Sigmoid colon (tissue), 7 donors: ENCODE results near the gene REV3L. TPM values are rescaled to one million over a fixed set of nuclear protein-coding genes. Genes with fewer than 3 reads are reported as not detected.

ENCODE experiments used
- DNase-seq: peaks from one replicate; pipeline ENCODE4 v3.0.0-alpha.2; 2019
- H3K27ac ChIP-seq, 4 donors: fragments of 200-600 bp; sonication (generic); one replicate each; pipeline ENCODE4 v1.5.1; 2016 to 2019; ENCODE audit warnings: mild to moderate bottlenecking in 1 of 4
- H3K27me3 ChIP-seq, 3 donors: fragments of 200-600 bp; sonication (generic); one replicate each; pipeline ENCODE4 v1.5.1; 2019; ENCODE audit warnings: mild to moderate bottlenecking in 1 of 3
- H3K36me3 ChIP-seq, 4 donors: fragments of 200-600 bp; sonication (generic); one replicate each; pipeline ENCODE4 v1.5.1; 2016 to 2019
- H3K4me1 ChIP-seq, 4 donors: fragments of 200-600 bp; sonication (generic); one replicate each; pipeline ENCODE4 v1.5.1; 2017 to 2019
- H3K4me3 ChIP-seq, 4 donors: fragments of 200-600 bp; sonication (generic); one replicate each; pipeline ENCODE4 v1.5.1; 2017 to 2019; ENCODE audit warnings: mild to moderate bottlenecking in 2 of 4, moderate library complexity in 1 of 4
- H3K9me3 ChIP-seq, 4 donors: fragments of 200-600 bp in 3 of 4; sonication (generic) in 3 of 4; one replicate each; pipeline versions ENCODE4 v1.5.1 to v1.6.1; 2013 to 2019
- CTCF ChIP-seq, 4 experiments: fragments of 450-650 bp in 3 of 4; fragments of 200-600 bp in 1 of 4; IDR thresholded peaks; one replicate each; pipeline ENCODE4 v1.5.1; 2016 to 2019; ENCODE audit warnings: antibody characterized with exemption in 4 of 4, mild to moderate bottlenecking in 3 of 4, moderate library complexity in 2 of 4
- EP300 ChIP-seq, 4 donors: sonication (generic); formaldehyde crosslinking; IDR thresholded peaks; one replicate each; pipeline ENCODE4 v1.6.1; 2017; ENCODE audit warnings: antibody characterized with exemption in 4 of 4
- POLR2A ChIP-seq, 2 donors: fragments of 450-650 bp; IDR thresholded peaks; one replicate each; pipeline ENCODE4 v1.6.1; 2016; ENCODE audit warnings: antibody characterized with exemption in 2 of 2, mild to moderate bottlenecking in 2 of 2, moderate library complexity in 2 of 2
- POLR2AphosphoS5 ChIP-seq, 4 donors: sonication (generic); formaldehyde crosslinking; IDR thresholded peaks; one replicate each; pipeline ENCODE4 v1.6.1; 2017; ENCODE audit warnings: antibody characterized with exemption in 4 of 4
- WGBS, 2 donors: extraction: QIAGEN DNeasy Blood & Tissue Kit; methylation state at CpG; one replicate each; pipeline ENCODE4 v1.1.7; 2013; 5-methylcytosine and 5-hydroxymethylcytosine counted together
- intact Hi-C: fragments of 100-400 bp; cut with DNase I; formaldehyde crosslinking; loops from one replicate; pipeline ENCODE4 v1.15.1; 2023
- polyA plus RNA-seq, 3 donors: library from polyadenylated mRNA; stranded (reverse); fragments of 200-250 nt; gene quantifications; one replicate each; pipeline ENCODE4 v1.2.3, GENCODE V29; 2013
- total RNA-seq, 4 donors: library from RNA; depleted of rRNA; stranded (reverse); fragments of >200 nt; gene quantifications; one replicate each; pipeline ENCODE4 v1.1.0, GENCODE V29; 2016
- donor health status: healthy with polysubstance abuse.
- donor health status: Bipolar disorder and iron deficiency.
- donor health status: healthy.

The REV3L gene
- total and polyA plus RNA-seq, 7 donors, result 3.0 to 122 (median 72.1) TPM

GRCh38 chr6:111503660-111504059, 20.6 kb upstream of the REV3L start:
- TF ChIP-seq CTCF (IDR thresholded peaks at IDR 0.05), result no peak
- no peak for TF ChIP-seq POLR2A (IDR thresholded peaks at IDR 0.05)
- no peak for TF ChIP-seq EP300 (IDR thresholded peaks at IDR 0.05)
- no peak for TF ChIP-seq POLR2AphosphoS5 (IDR thresholded peaks at IDR 0.05)
- Histone ChIP-seq H3K9me3 (no peaks in the 10 kb centered on the region), H3K4me1 (peaks cover 0 to 16% (median 3%) of the 10 kb centered on the region in 4 donors), H3K27ac (peak overlapping the region in 3 of 4 donors; percentile 34 to 62 (median 60)), H3K36me3 (no peaks in the 10 kb centered on the region), H3K27me3 (no peaks in the 10 kb centered on the region), H3K4me3 (no peak overlapping the region)
- intact Hi-C loops, result no loop called here
- 21 to 49% methylated on average over 2 of the region's 2 CpGs for WGBS, 2 donors
- no peak for DNase-seq

GRCh38 chr6:111503194-111503593, 20.2 kb upstream of the REV3L start:
- 87 to 92% methylated on average over 1 of the region's 1 CpG for WGBS, 2 donors
- peak overlapping the region in 2 of 4 donors; percentile 60 to 62 for H3K27ac ChIP-seq
- no peaks in the 10 kb centered on the region for H3K27me3 ChIP-seq
- no peaks in the 10 kb centered on the region for H3K9me3 ChIP-seq
- H3K4me3 ChIP-seq, result no peak overlapping the region
- no peaks in the 10 kb centered on the region for H3K36me3 ChIP-seq
- no peak for DNase-seq
- peaks cover 0 to 16% (median 3%) of the 10 kb centered on the region in 4 donors for H3K4me1 ChIP-seq
- intact Hi-C loops, result no loop called here
- TF ChIP-seq EP300 (IDR thresholded peaks at IDR 0.05) (no peak), CTCF (IDR thresholded peaks at IDR 0.05) (no peak), POLR2AphosphoS5 (IDR thresholded peaks at IDR 0.05) (no peak), POLR2A (IDR thresholded peaks at IDR 0.05) (no peak)

- Histone ChIP-seq H3K27me3 (no peaks in the 10 kb centered on the region), H3K4me1 (peaks cover 0 to 16% (median 3%) of the 10 kb centered on the region in 4 donors), H3K4me3 (no peak overlapping the region), H3K27ac (peak overlapping the region in 1 of 4 donors; percentile 62), H3K36me3 (no peaks in the 10 kb centered on the region), H3K9me3 (no peaks in the 10 kb centered on the region)
- intact Hi-C loops, result no loop called here
- DNase-seq, result no peak
- WGBS, 2 donors, result 95 to 97% methylated on average over 2 of the region's 2 CpGs
- no peak for TF ChIP-seq CTCF (IDR thresholded peaks at IDR 0.05)
- TF ChIP-seq POLR2A (IDR thresholded peaks at IDR 0.05), result no peak
- TF ChIP-seq POLR2AphosphoS5 (IDR thresholded peaks at IDR 0.05), result no peak
- no peak for TF ChIP-seq EP300 (IDR thresholded peaks at IDR 0.05)
These were observed 19.1 kb upstream of the REV3L start for GRCh38 chr6:111502154-111502553.

- H3K4me3 ChIP-seq, result no peak overlapping the region
- H3K4me1 ChIP-seq, result peaks cover 0 to 31% (median 13%) of the 10 kb centered on the region in 4 donors
- no peak overlapping the region for H3K27ac ChIP-seq
- no peak for TF ChIP-seq CTCF (IDR thresholded peaks at IDR 0.05)
- no peak for TF ChIP-seq EP300 (IDR thresholded peaks at IDR 0.05)
- no peak for TF ChIP-seq POLR2AphosphoS5 (IDR thresholded peaks at IDR 0.05)
- no peak for TF ChIP-seq POLR2A (IDR thresholded peaks at IDR 0.05)
- WGBS, 2 donors, result 95 to 99% methylated on average over 2 of the region's 2 CpGs
- DNase-seq, result no peak
- H3K36me3 ChIP-seq, result no peaks in the 10 kb centered on the region
- no peaks in the 10 kb centered on the region for H3K27me3 ChIP-seq
- no peaks in the 10 kb centered on the region for H3K9me3 ChIP-seq
- intact Hi-C loops, result no loop called here
These were observed 16.3 kb upstream of the REV3L start for GRCh38 chr6:111499269-111499793.
